NCI-H2107 treated with DMSO at 0.1 percent for 48 hours (cell line): ENCODE measurements around the gene PICK1.

Experiments used
- DNase-seq: peaks from one replicate; lab custom pipeline; 2025; ENCODE audit not compliant: unreplicated experiment; lab: John Stamatoyannopoulos, UW

Gene PICK1

GRCh38 chr22:38086001-38086845 is 29.0 kb downstream of the PICK1 start:
- no peak for DNase-seq

GRCh38 chr22:38086942-38087341 is 29.7 kb downstream of the PICK1 start:
- DNase-seq: no peak

DNA sequence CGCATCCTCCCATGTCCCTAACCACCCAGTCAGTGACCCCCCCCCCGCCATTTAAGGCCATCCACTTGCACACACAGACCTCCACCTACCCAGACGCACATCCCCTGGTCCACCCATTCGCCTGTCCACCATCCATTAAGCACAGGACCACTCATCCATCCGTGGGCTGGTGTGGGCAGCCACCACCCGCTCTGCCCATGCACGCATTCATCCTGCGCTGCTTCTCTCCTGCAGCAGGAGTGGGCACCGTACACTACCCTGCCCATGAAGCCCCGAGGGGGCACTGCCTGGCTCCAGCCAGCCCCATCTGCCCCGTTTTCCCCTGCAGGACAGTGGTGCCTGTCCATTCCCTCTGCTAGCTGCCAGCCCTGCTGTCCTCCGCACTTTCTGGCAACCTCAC is 30.7 kb downstream of the PICK1 start:
- no peak for DNase-seq

- DNase-seq: no peak
Measured at GRCh38 chr22:38088629-38089473, 31.6 kb downstream of the PICK1 start.

DNA sequence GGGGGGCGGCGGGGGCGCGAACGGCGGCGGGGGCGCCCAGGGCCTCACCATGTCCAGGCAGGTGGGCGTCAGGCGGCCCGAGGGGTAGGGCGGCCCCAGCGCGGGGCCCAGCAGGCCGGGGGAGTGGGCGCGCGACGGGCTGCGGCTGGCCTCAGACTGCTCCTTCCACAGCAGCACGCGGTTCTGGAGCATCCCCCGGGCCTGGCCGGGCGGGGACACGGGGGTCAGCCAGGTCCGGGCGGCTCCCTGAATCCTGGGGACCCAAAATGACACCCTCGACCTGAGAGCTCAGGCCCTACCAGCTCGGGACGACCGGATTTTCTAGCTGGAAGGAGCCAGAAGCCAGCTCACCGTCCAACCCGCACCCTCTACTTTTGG is 32.3 kb downstream of the PICK1 start:
- DNase-seq: no peak

DNA sequence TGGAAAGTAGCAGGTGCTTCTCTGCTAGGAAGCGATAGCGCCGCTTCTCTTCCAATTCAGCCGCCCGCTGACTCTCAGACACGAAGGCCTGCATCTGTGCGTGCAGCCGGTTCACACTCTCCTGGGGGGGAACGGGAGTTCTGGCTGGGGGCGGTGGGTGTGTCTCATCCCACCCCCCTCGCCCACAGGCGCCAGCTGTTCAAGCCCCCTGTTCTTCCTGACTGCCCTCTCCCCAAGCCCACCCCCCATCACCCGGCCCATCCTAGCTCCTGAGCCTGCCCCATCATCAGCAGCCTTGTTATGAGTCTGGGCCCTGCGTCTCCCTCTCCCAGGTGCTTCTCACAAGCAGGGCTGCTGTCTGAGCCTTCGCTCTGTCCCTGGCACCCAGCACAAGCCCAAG is 39.9 kb downstream of the PICK1 start:
- no peak for DNase-seq

- DNase-seq: no peak
Measured at GRCh38 chr22:38097557-38098409, 40.6 kb downstream of the PICK1 start.

DNA sequence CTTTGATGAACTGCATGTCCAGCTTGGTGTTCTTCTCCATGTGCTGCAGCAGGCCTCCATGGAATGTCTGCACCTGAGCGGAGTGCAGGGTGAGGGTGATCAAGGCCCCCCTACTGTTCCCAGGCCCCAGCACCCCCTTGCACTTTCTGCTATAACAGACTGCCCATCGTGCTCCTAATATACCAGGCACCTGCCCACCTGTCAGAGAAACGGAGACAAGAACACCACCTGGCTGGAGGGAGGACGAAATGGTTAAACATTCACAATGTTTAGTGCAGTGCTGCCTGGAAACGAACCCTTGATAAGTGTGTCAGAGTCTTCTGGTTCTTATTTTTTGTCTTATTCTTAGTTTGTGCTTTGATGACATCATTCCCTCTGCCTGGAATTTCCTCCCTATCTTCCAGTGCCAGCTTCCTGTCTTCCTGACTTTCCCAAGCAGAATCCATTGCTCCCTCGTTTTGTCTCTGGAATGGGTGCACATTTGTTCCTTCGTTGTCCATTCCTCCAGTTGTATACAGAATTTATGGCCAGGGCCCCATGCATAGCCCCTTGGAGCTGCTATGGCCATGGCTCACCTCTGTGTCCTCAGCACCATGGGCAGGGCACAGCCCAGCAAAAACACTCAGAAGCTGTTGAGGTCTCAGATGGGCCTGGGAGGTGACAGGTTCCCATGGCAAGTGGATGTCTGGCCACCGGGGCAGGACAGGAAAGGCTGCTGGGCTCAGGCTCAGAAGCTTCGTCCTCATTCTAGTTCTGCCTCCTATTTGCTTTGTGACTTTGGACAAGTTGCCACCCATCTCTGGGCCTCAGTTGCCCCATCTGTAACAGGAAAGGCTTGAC is 41.4 kb downstream of the PICK1 start:
- DNase-seq: no peak

GRCh38 chr22:38103641-38104040 is 46.4 kb downstream of the PICK1 start:
- DNase-seq: no peak

DNA sequence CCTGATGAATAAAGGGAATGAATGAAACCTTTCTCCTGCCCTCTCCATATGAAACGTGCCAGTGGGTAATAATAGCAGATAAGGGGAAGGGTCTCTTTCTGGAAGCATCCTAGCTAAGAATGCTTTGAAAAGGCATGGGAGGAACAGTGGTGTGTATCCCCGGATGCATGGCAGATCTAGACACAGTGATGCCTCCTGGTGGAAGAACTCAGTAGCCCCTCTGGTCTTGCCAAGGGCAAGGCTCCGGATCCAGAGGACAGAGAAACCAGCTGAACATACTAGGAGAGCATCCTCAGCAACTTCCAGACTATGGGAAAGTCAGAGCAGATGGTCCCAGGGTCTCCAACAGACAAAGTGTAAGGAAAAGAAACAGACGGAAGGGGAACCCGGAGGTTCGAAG is 46.9 kb downstream of the PICK1 start:
- DNase-seq: no peak

- no peak for DNase-seq
Measured at GRCh38 chr22:38106814-38107578, 49.8 kb downstream of the PICK1 start.

GRCh38 chr22:38107692-38108515 is 50.7 kb downstream of the PICK1 start:
- no peak for DNase-seq

- DNase-seq: no peak
Measured at GRCh38 chr22:38108561-38109319, 51.5 kb downstream of the PICK1 start.

- DNase-seq: no peak
Measured at GRCh38 chr22:38109371-38110001, 52.3 kb downstream of the PICK1 start.

DNA sequence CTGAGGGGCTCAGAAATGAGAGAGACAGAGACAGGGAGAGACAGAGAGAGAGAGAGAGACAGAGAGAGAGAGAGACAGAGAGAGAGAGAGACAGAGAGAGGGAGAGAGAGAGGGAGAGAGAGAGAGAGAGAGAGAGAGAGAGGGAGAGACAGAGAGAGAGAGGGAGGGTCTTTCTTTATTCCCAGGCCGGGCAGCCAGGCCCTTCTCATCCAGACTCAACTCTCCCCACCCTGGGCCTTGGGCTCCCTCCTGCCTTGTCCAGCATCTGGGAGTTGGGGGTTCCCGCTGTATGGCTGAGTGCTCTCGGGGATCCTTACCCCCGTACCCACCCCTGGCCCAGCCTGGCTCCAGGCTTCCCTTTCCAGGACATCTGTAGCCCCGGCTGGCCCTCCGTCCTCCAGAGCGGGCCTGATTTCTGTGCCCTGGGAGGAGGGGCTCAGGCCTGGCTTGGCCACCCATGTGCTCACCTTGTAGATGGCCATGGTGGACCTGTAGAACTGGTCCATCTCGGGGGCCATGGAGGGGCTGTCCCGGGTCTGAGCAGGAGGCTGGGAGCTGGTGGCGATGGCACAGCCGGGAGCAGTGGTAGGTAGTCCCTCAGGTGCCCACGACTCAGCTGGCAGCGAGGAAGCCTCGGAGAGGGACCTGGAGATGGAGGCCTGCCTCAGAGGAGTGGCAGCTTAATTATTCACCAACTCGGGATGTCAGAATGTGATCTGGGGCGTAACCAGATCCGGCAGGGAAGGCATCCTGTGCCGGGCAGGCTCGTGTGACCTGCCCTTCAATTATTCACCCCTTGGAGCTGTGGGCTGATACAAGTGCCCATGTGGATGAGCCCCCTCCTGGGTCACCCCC is 53.0 kb downstream of the PICK1 start, which contains the start of gene BAIAP2L2:
TSS of gene BAIAP2L2 (minus strand) at position 677 of the 855 bp plus-strand sequence. CDS start at position 518, 159 bp downstream.
- DNase-seq: no peak
